ENCODE data around the gene TTR.

The TTR gene

GRCh38 chr18:31591628-31592027 is at the start of gene TTR:
Gene TTR (plus strand): TSS chr18:31591877. CDS start chr18:31591903, 26 bp downstream.
- no peak for DNase-seq (ENCODE audit: low read depth in 2 of 2, low spot score in 1 of 2)

- DNase-seq (ENCODE audit: low read depth in 2 of 2, low spot score in 1 of 2), result no peak
Observed at GRCh38 chr18:31546476-31546875, 45.2 kb upstream of the TTR start.

GRCh38 chr18:31548853-31549252 is 42.8 kb upstream of the TTR start:
- DNase-seq (ENCODE audit: low read depth in 2 of 2, low spot score in 1 of 2), result no peak

GRCh38 chr18:31549416-31549815 is 42.3 kb upstream of the TTR start:
- no peak for DNase-seq (ENCODE audit: low read depth in 2 of 2, low spot score in 1 of 2)

- no peak for DNase-seq (ENCODE audit: low read depth in 2 of 2, low spot score in 1 of 2)
Observed at GRCh38 chr18:31551883-31552282, 39.8 kb upstream of the TTR start.

GRCh38 chr18:31553800-31554199 is 37.9 kb upstream of the TTR start:
- DNase-seq (ENCODE audit: low read depth in 2 of 2, low spot score in 1 of 2), result no peak

GRCh38 chr18:31554776-31555175 is 36.9 kb upstream of the TTR start:
- DNase-seq (ENCODE audit: low read depth in 2 of 2, low spot score in 1 of 2), result no peak

GRCh38 chr18:31555971-31556747 is 35.5 kb upstream of the TTR start:
- no peak for DNase-seq (ENCODE audit: low read depth in 2 of 2, low spot score in 1 of 2)

GRCh38 chr18:31557446-31557845 is 34.2 kb upstream of the TTR start:
- DNase-seq (ENCODE audit: low read depth in 2 of 2, low spot score in 1 of 2), result no peak

GRCh38 chr18:31558567-31558966 is 33.1 kb upstream of the TTR start:
- DNase-seq (ENCODE audit: low read depth in 2 of 2, low spot score in 1 of 2), result no peak

GRCh38 chr18:31562726-31563125 is 29.0 kb upstream of the TTR start:
- no peak for DNase-seq (ENCODE audit: low read depth in 2 of 2, low spot score in 1 of 2)

GRCh38 chr18:31563778-31564177 is 27.9 kb upstream of the TTR start:
- DNase-seq (ENCODE audit: low read depth in 2 of 2, low spot score in 1 of 2), result no peak

GRCh38 chr18:31565345-31565744 is 26.3 kb upstream of the TTR start:
- DNase-seq (ENCODE audit: low read depth in 2 of 2, low spot score in 1 of 2), result no peak

GRCh38 chr18:31565782-31566512 is 25.7 kb upstream of the TTR start:
- no peak for DNase-seq (ENCODE audit: low read depth in 2 of 2, low spot score in 1 of 2)

- no peak for DNase-seq (ENCODE audit: low read depth in 2 of 2, low spot score in 1 of 2)
Observed at GRCh38 chr18:31566576-31567306, 24.9 kb upstream of the TTR start.

GRCh38 chr18:31572368-31572767 is 19.3 kb upstream of the TTR start:
- DNase-seq (ENCODE audit: low read depth in 2 of 2, low spot score in 1 of 2), result no peak

GRCh38 chr18:31573051-31573450 is 18.6 kb upstream of the TTR start:
- no peak for DNase-seq (ENCODE audit: low read depth in 2 of 2, low spot score in 1 of 2)

- no peak for DNase-seq (ENCODE audit: low read depth in 2 of 2, low spot score in 1 of 2)
Observed at GRCh38 chr18:31574359-31574758, 17.3 kb upstream of the TTR start.

GRCh38 chr18:31575515-31576257 is 16.0 kb upstream of the TTR start:
- no peak for DNase-seq (ENCODE audit: low read depth in 2 of 2, low spot score in 1 of 2)

- no peak for DNase-seq (ENCODE audit: low read depth in 2 of 2, low spot score in 1 of 2)
Observed at GRCh38 chr18:31576670-31577069, 15.0 kb upstream of the TTR start.

- no peak for DNase-seq (ENCODE audit: low read depth in 2 of 2, low spot score in 1 of 2)
Observed at GRCh38 chr18:31577195-31577594, 14.5 kb upstream of the TTR start.
